CD4-positive, alpha-beta T cell treated with Interleukin-17A for 1 hour (primary cell): ENCODE measurements around the gene P2RY2.
"Not testable (repeated sequence)": the region's sequence is repeated elsewhere in the genome, so short reads cannot be mapped to it uniquely, and the experiment has no call there.

ENCODE experiments used
- DNase-seq: peaks from one replicate; pipeline ENCODE4 v3.0.0-alpha.2; 2020

P2RY2 gene

GRCh38 chr11:73270016-73270854 lies 52.2 kb downstream of the P2RY2 start:
- DNase-seq = no peak

DNA sequence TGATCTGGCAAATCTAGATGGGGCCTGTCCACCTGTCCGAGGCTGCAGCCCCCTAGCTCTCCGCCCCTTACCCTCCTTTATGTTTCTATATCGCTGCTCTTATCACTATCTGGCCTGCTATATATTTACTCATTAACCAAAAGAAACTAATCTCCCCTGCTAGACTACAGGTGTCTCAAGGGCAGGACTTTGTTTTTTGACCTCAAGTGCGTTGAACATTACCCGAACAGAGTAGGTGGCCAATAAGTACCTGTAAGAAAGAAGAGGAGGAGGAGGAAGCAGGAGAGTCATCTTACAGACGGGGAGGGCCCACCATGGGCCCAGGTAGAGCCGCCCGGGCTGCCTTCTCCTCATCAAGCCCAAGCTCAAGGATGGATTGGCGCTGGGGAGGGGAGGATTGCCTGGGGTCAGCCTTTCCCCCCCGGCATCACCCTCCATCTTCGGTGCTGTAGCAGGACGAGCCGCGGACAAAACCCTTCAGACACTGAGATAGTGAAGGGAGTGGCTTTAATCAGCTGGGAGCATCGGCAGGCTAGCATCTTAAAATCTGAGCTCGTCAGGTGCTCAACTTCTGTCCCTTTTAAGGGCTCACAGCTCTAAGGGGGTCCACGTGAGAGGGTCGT lies 52.9 kb downstream of the P2RY2 start:
- DNase-seq = no peak

GRCh38 chr11:73271478-73271865 lies 53.4 kb downstream of the P2RY2 start:
- DNase-seq = not testable (repeated sequence)

DNA sequence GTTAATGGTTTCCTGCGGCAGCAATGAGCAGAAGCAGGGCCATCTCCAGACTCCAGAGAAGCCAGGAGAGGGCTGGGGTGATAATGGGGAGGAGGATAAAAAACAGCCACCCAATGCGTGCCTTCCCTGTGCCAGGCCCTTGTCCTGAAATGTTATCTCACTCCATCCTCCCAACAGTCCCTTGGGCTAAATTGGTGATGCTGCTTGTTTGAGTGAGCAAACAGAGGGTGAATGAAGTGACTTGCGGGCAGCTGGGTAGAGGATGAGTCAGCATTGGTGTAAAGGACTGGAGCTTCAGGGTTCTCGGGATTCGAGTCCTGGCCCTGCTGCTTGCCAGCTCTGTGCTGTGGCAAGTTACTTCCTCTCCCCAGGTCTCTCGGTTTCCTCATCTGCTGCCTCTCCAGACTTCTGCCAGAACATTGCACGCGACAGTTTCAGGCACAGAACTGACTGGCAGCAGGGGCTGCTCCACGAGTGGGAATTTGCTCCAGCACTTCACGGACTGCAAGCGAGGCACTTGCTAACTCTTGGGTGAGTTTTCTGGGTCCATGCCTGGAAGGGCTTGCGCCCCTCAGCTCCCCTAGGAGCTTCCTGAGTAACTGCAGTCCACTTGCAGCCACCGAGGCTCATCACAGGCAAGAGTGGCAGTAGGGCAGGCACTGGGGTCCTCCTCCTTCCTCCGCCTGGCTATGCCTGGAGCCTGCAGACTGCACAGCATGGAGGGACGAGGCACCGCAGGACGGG lies 54.0 kb downstream of the P2RY2 start, which contains the start of gene P2RY6:
P2RY6 (plus strand) TSS at position 403 of the 744 bp plus-strand sequence. CDS start 24,181 bp downstream, outside the sequence.
- no peak for DNase-seq

DNA sequence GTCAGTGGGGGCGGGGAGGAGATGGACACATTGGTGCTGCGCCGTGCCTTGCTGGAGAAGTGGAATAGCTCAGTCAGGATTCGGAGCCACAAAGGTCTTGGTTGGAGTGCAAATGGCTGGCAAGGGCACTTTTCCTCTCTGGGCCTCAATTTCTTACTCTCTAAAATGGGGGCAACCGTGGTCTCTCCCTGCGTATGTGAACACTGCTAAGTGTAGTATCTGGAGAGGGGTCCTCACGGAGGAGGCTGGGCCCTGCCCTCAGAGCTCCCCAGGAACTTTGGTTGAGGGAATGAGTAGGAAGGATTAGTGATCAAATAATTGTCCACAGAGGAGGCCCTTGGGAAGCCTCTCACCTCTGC lies 54.6 kb downstream of the P2RY2 start:
- no peak for DNase-seq

DNA sequence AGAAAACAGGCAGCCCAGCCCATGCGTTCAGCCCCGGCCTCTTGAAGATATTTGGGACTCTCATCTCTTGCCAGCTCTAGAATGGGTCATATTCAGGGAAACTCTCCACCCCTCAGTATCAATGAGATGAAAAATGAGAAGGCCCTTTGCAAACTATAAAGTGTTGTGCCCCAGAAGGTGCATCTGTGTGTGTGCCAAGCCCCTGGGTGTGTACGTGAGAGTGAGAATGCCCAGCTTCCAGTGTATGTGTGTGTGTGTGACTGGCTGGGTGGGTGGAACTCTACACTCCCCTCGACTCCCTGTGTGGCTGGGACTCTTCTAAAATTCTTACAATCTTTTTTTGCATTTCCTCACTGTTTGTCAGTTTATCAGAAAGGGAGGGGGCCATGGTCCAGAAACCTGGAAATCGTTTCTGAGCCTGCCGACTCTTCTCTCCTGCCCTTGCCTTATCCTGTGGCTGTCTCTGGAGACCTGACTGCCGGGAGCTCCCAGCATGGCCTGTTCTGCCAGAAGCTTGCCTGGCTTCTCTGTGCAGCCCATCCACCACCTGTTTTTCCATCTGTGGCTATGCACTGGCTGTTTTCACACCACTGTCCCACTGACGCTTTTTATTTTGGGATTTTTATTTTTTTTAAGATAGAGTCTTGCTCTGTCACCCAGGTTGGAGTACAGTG lies 55.3 kb downstream of the P2RY2 start:
- no peak for DNase-seq

DNA sequence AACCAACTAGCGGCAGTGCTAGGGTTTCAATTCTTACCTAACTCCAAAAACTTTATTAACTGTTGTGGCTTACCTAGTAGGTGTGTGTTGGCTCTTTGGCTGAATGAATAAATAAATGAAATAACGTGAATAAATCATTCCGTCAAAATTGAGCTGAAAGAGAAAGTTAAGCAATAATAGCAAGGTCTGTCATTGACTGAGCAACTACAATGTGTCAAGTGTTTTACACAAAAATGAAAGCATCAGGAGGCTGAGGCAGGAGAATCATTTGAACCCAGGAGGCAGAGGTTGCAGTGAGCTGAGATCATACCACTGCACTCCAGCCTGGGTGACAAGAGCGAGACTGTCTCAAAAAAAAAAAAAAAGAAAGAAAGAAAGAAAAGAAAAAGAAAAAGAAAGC lies 56.1 kb downstream of the P2RY2 start:
- not testable (repeated sequence) for DNase-seq

- no peak for DNase-seq
Observed at GRCh38 chr11:73274722-73275380, 56.8 kb downstream of the P2RY2 start.

DNA sequence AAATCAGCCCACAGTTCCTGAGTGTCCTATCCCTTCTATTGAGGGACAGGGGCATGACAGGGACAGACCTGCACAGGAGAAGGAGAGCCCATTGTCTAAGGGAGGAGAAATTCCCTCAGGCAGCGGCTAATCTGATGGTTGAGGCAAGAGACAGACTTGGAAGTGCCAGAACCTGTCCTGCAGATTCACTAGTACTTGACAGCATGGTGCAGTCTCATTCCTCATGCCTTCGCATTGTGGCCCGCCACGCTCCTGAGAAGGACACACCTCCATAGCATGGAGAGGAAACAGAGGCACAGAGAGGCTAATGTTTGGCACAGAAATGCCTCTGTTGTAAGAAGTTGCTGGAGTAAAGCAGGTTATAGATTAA lies 57.3 kb downstream of the P2RY2 start:
- DNase-seq = no peak

GRCh38 chr11:73277467-73277866 lies 59.4 kb downstream of the P2RY2 start:
- no peak for DNase-seq

DNA sequence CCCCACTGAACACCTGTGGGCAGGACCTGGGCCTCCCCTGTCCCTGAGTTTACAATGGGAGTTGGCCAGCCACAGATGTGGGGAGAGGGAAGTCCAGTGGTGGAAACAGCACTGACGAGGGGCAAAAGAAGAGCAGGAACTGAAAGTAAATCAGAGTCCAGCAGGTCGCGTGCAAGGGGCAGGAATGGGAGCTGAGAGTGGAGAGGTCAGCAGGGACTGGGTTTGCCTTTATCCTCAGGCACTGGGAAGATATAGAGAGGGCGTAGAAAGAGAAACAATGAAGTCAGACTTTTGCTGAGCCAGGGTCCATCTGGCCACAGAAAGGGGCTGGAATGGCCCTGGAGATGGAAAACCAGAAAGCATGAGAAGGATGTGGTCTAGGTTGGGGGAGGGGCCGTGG lies 62.5 kb downstream of the P2RY2 start:
- no peak for DNase-seq

DNA sequence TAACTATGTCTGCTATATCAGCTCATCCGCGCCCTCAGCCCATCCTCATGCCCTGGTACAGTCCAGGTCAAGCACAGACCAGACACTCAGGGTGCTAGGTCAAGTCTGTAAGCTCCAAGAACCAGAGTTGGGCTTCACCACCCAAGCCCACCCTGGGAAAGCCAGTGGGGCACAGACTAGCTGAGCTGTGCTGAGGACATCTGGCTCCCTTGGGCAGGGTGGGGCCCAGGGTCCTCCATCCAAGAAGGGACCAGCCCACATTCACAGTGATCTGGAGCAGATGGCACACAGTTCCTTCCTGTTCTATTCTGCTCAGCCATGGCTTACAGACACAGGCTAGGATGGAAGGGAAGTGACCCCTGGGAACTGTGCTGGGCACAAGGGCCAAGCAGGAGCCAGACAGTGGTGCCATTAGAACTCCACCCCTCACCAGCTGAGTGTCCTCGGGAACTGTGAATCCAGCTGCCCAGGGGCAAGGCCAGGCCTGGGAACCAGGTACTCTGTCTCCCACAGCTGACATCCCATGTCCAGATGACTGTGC lies 63.2 kb downstream of the P2RY2 start:
- no peak for DNase-seq

- no peak for DNase-seq
Observed at GRCh38 chr11:73281796-73282660, 63.9 kb downstream of the P2RY2 start.

GRCh38 chr11:73283276-73284000 lies 65.4 kb downstream of the P2RY2 start:
- DNase-seq = no peak

- no peak for DNase-seq
Observed at GRCh38 chr11:73284106-73284505, 66.0 kb downstream of the P2RY2 start.

GRCh38 chr11:73285721-73286120 lies 67.6 kb downstream of the P2RY2 start:
- no peak for DNase-seq
